K562 (cell line): ENCODE data around the gene CACNA1I. TPM values are rescaled to one million over a fixed set of nuclear protein-coding genes. Genes with fewer than 3 reads are reported as not detected.

Experiments used
- ELF1 ChIP-seq: fragments of 200-800 bp; sonication (Bioruptor generic); IDR thresholded peaks from 2 replicates; pipeline ENCODE4 v1.6.1; 2016; ENCODE audit warnings: missing genetic modification characterization, missing compliant biosample characterization
- GTF2E2 ChIP-seq: fragments of 200-800 bp; sonication (Bioruptor generic); IDR thresholded peaks from 2 replicates; pipeline ENCODE4 v1.6.1; 2016; ENCODE audit warnings: missing genetic modification characterization, missing compliant biosample characterization
- HDAC6 ChIP-seq: IDR thresholded peaks from 2 replicates; pipeline ENCODE4 v1.6.1; 2012; ENCODE audit warnings: low read depth, mild to moderate bottlenecking, control low read depth, inconsistent platforms, low read length, moderate library complexity
- HDGF ChIP-seq: fragments of 450-650 bp; IDR thresholded peaks from 2 replicates; pipeline ENCODE4 v1.6.1; 2016
- IFI16 ChIP-seq: fragments of 250-450 bp; sonication (Bioruptor Pico); IDR thresholded peaks from 2 replicates; pipeline ENCODE4 v2.1.2; 2022; ENCODE audit warnings: mild to moderate bottlenecking, inconsistent platforms
- KDM1A ChIP-seq, 2 experiments: fragments of 450-650 bp; IDR thresholded peaks; 2 replicates each; pipeline ENCODE4 v1.6.1; 2016; ENCODE audit warnings: mild to moderate bottlenecking in 2 of 2
- MTA2 ChIP-seq: fragments of 450-650 bp; IDR thresholded peaks from 2 replicates; pipeline ENCODE4 v1.6.1; 2016; ENCODE audit warnings: low read depth
- NRF1 ChIP-seq, 2 experiments: fragments of 450-650 bp; IDR thresholded peaks in 1 of 2; conservative IDR thresholded peaks in 1 of 2; 2 replicates each; pipeline ENCODE4 v1.6.1; 2014; ENCODE audit warnings: mild to moderate bottlenecking in 2 of 2
- POLR2A ChIP-seq: fragments of 450-650 bp; conservative IDR thresholded peaks from 2 replicates; pipeline ENCODE4 v1.6.1; 2016
- SAFB ChIP-seq: fragments of 200-400 bp; formaldehyde crosslinking; IDR thresholded peaks from 2 replicates; pipeline ENCODE4 v1.6.1; 2017; ENCODE audit warnings: low read depth, low read length, borderline replicate concordance
- SMARCB1 ChIP-seq: IDR thresholded peaks from 2 replicates; pipeline ENCODE4 v1.6.1; 2011; ENCODE audit warnings: improper control_type of control experiment, low read depth; ENCODE audit not compliant: insufficient read length
- SOX6 ChIP-seq: fragments of 450-650 bp; IDR thresholded peaks from 2 replicates; pipeline ENCODE4 v1.6.1; 2014; ENCODE audit warnings: mild to moderate bottlenecking
- SP2 ChIP-seq: IDR thresholded peaks from 2 replicates; pipeline ENCODE4 v1.6.1; 2011; ENCODE audit warnings: mild to moderate bottlenecking, low read depth, low read length, moderate library complexity; ENCODE audit not compliant: poor library complexity, severe bottlenecking; ENCODE audit errors: extremely low read depth
- TAF1 ChIP-seq: IDR thresholded peaks from 2 replicates; pipeline ENCODE4 v1.6.1; 2011; ENCODE audit warnings: mild to moderate bottlenecking, low read length, moderate library complexity; ENCODE audit not compliant: insufficient read depth, control insufficient read depth, severe bottlenecking; ENCODE audit errors: extremely low read depth
- TARDBP ChIP-seq: fragments of 450-650 bp; IDR thresholded peaks from 2 replicates; pipeline ENCODE4 v1.6.1; 2016
- ZNF57 ChIP-seq: fragments of 450-650 bp; formaldehyde crosslinking; IDR thresholded peaks from 2 replicates; pipeline ENCODE4 v1.4.0; 2020; ENCODE audit warnings: mild to moderate bottlenecking, moderate library complexity
- ZNF584 ChIP-seq: fragments of 200-800 bp; sonication (Bioruptor generic); IDR thresholded peaks from 2 replicates; pipeline ENCODE4 v1.6.1; 2016; ENCODE audit warnings: low read depth, mild to moderate bottlenecking, missing genetic modification characterization, missing compliant biosample characterization
- ZNF717 ChIP-seq: fragments of 250-450 bp; sonication (Bioruptor Pico); IDR thresholded peaks from 2 replicates; pipeline ENCODE4 v1.5.0; 2021
- ZNF77 ChIP-seq: fragments of 250-450 bp; sonication (Bioruptor Pico); IDR thresholded peaks from 2 replicates; pipeline ENCODE4 v1.5.0; 2020
- polyA plus RNA-seq, 8 experiments: library from polyadenylated mRNA; depleted of rRNA in 4 of 8; stranded (reverse) in 5 of 8; unstranded in 3 of 8; fragments of >200 nt; fragmentation: Nextera tagmentation in 2 of 8; fragmentation: Illumina TruSeq in 1 of 8; extraction: Ambion mirVana in 2 of 8; extraction: Trizol in 1 of 8; gene quantifications; 2 replicates each; pipeline versions ENCODE4 v1.2.1 to v1.2.3, GENCODE V29; 2011 to 2014; ENCODE audit warnings: inconsistent platforms in 1 of 8, missing spikeins in 1 of 8
- total RNA-seq, 7 experiments: library from RNA; depleted of rRNA in 6 of 7; stranded (reverse); fragments of >200 nt in 6 of 7; fragmentation: Illumina TruSeq in 2 of 7; extraction: Trizol in 2 of 7; gene quantifications; 2 replicates each; pipeline versions ENCODE4 v1.2.1 to v1.2.3, GENCODE V29; 2011 to 2021; ENCODE audit warnings: low replicate concordance in 1 of 7
- TF ChIP-seq, protein P1 (sequence below), 2 experiments: fragments of 450-650 bp in 1 of 2; sonication (generic) in 1 of 2; formaldehyde crosslinking; conservative IDR thresholded peaks; 2 replicates each; pipeline versions ENCODE4 v1.4.0 to v1.8.1; 2020 to 2022; ENCODE audit warnings: mild to moderate bottlenecking in 1 of 2, missing genetic modification reagents in 1 of 2
- TF ChIP-seq, protein P2 (sequence below): fragments of 250-450 bp; sonication (Bioruptor Pico); IDR thresholded peaks from 2 replicates; pipeline ENCODE4 v1.8.0; 2021; ENCODE audit warnings: mild to moderate bottlenecking, moderate library complexity
- TF ChIP-seq, protein P3 (sequence below): fragments of 450-650 bp; formaldehyde crosslinking; IDR thresholded peaks from 2 replicates; pipeline ENCODE4 v1.4.0; 2020; ENCODE audit warnings: mild to moderate bottlenecking, moderate library complexity
- TF ChIP-seq, protein P4 (sequence below): fragments of 250-450 bp; sonication (Bioruptor Pico); IDR thresholded peaks from 2 replicates; pipeline ENCODE4 v1.5.0; 2020; ENCODE audit warnings: mild to moderate bottlenecking, borderline replicate concordance

CACNA1I gene
- total and polyA plus RNA-seq, 9 of the 15 experiments (the other 6 are each of a cell fraction or from before 2014, with no cell fraction given) = 0.01 to 0.79 (median 0.32) TPM; not detected in 1

DNA sequence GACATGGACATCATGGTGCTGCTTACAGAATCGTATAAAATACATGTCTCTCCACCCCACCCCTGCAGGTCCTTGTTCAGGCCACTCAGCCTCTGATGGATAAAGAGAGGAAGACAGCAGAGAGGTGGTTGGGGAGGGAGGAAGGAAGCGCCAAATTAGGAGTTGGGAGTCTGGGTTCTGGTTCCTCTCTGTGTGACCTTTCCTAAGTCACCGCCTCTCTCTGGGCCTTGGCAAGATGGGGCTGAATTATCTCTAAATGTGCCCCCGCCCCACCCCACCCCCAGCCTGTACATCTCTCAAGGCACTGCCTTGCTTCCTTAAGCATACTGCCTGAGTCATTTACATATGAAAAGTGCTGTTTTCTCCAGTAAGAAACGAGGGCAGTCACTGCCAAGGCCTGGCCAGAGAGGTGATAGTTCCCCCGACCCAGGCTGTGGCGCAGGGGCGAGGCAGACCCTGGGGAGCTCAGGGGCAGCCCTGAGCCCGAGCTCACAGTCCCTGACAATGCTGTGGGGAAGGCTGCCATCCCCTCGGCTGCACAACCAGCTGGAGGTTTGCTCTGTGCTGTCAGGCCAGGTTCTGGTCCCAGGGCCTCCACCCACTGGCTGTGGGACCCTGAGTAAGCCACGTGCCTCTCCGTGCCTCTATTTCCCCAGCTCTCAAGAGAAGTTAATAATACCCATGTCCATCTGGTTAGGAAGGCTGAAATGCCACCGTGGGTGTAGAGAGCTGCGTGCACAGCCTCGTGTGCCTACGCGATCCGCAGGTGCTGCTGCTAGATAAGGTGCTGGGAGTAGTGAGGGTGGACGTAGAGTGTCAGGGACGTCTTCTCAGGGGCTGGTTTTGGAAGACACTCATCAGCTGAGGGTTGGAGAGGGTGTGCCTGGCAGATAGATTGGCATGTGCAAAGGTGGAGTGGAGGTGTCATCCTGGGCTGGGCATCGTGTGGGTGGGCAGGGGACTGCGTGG lies 55.3 kb downstream of the CACNA1I start (continued):
- peak; percentile 83 for TF ChIP-seq MTA2
- TF ChIP-seq, protein P1, sequence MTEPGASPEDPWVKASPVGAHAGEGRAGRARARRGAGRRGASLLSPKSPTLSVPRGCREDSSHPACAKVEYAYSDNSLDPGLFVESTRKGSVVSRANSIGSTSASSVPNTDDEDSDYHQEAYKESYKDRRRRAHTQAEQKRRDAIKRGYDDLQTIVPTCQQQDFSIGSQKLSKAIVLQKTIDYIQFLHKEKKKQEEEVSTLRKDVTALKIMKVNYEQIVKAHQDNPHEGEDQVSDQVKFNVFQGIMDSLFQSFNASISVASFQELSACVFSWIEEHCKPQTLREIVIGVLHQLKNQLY (CRISPR knock-in tag; conservative IDR thresholded peaks at IDR 0.05) = no peak; a peak in 1 of 4 replicates
- TF ChIP-seq SAFB = no peak
- no peak for TF ChIP-seq SMARCB1
- no peak for TF ChIP-seq TARDBP
- TF ChIP-seq ZNF717 (CRISPR knock-in tag) = no peak
- peak; percentile 14 for TF ChIP-seq TAF1
- no peak for TF ChIP-seq HDGF
- TF ChIP-seq IFI16 (CRISPR knock-in tag) = no peak
- no peak for TF ChIP-seq POLR2A
- TF ChIP-seq KDM1A (IDR thresholded peaks at IDR 0.05) = peak in 1 of 2 experiments; percentile 13; a peak in 1 of 4 replicates
- TF ChIP-seq, protein P2, sequence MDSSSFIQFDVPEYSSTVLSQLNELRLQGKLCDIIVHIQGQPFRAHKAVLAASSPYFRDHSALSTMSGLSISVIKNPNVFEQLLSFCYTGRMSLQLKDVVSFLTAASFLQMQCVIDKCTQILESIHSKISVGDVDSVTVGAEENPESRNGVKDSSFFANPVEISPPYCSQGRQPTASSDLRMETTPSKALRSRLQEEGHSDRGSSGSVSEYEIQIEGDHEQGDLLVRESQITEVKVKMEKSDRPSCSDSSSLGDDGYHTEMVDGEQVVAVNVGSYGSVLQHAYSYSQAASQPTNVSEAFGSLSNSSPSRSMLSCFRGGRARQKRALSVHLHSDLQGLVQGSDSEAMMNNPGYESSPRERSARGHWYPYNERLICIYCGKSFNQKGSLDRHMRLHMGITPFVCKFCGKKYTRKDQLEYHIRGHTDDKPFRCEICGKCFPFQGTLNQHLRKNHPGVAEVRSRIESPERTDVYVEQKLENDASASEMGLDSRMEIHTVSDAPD (CRISPR knock-in tag) = no peak
- no peak for TF ChIP-seq HDAC6
- no peak for TF ChIP-seq GTF2E2 (tag)
- TF ChIP-seq, protein P3, sequence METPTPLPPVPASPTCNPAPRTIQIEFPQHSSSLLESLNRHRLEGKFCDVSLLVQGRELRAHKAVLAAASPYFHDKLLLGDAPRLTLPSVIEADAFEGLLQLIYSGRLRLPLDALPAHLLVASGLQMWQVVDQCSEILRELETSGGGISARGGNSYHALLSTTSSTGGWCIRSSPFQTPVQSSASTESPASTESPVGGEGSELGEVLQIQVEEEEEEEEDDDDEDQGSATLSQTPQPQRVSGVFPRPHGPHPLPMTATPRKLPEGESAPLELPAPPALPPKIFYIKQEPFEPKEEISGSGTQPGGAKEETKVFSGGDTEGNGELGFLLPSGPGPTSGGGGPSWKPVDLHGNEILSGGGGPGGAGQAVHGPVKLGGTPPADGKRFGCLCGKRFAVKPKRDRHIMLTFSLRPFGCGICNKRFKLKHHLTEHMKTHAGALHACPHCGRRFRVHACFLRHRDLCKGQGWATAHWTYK = no peak
- TF ChIP-seq ZNF584 (CRISPR knock-in tag) = no peak
- no peak for TF ChIP-seq SP2
- no peak for TF ChIP-seq ZNF77 (CRISPR knock-in tag)
- TF ChIP-seq NRF1 (conservative IDR thresholded peaks at IDR 0.05 in 1 of 2, IDR thresholded peaks at IDR 0.05 in 1 of 2) = peak in 1 of 2 experiments; percentile 34; a peak in 1 of 4 replicates
- TF ChIP-seq ZNF57 (CRISPR knock-in tag) = no peak
- no peak for TF ChIP-seq ELF1
- TF ChIP-seq, protein P4, sequence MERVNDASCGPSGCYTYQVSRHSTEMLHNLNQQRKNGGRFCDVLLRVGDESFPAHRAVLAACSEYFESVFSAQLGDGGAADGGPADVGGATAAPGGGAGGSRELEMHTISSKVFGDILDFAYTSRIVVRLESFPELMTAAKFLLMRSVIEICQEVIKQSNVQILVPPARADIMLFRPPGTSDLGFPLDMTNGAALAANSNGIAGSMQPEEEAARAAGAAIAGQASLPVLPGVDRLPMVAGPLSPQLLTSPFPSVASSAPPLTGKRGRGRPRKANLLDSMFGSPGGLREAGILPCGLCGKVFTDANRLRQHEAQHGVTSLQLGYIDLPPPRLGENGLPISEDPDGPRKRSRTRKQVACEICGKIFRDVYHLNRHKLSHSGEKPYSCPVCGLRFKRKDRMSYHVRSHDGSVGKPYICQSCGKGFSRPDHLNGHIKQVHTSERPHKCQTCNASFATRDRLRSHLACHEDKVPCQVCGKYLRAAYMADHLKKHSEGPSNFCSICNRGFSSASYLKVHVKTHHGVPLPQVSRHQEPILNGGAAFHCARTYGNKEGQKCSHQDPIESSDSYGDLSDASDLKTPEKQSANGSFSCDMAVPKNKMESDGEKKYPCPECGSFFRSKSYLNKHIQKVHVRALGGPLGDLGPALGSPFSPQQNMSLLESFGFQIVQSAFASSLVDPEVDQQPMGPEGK = no peak
- no peak for TF ChIP-seq SOX6
